HEK293T (cell line): Measurements from ENCODE around the gene FUT7.
A peak's percentile ranks its signal among the peaks of the same experiment; 100 is the strongest.

Experiments used
- CTCF ChIA-PET: fragments of 350-600 bp; formaldehyde crosslinking; extraction: SDS; loops from one replicate; lab custom pipeline; 2021; ENCODE audit warnings: antibody characterized with exemption, inconsistent platforms; lab: Yijun Ruan, JAX
- POLR2A ChIA-PET: fragments of 350-600 bp; formaldehyde crosslinking; extraction: SDS; loops from one replicate; lab custom pipeline; 2020; ENCODE audit warnings: antibody characterized with exemption, inconsistent platforms; lab: Yijun Ruan, JAX
- DNase-seq: peaks from one replicate; pipeline ENCODE4 v3.0.0; 2012; ENCODE audit warnings: mixed read lengths; ENCODE audit errors: extremely low spot score
- ARNT ChIP-seq: fragments of 450-650 bp; IDR thresholded peaks from 2 replicates; pipeline ENCODE4 v1.6.1; 2017; ENCODE audit warnings: mild to moderate bottlenecking
- BHLHE40 ChIP-seq: fragments of 450-650 bp; IDR thresholded peaks from 2 replicates; pipeline ENCODE4 v1.6.1; 2016; ENCODE audit warnings: mild to moderate bottlenecking, moderate library complexity, borderline replicate concordance
- CTBP1 ChIP-seq: fragments of 450-650 bp; IDR thresholded peaks from 2 replicates; pipeline ENCODE4 v1.6.1; 2016; ENCODE audit warnings: borderline replicate concordance
- ELF4 ChIP-seq: fragments of 450-650 bp; IDR thresholded peaks from 2 replicates; pipeline ENCODE4 v1.6.1; 2017; ENCODE audit warnings: antibody characterized with exemption
- FOXA1 ChIP-seq: fragments of 450-650 bp; IDR thresholded peaks from 2 replicates; pipeline ENCODE4 v1.6.1; 2016; ENCODE audit warnings: mild to moderate bottlenecking
- FOXK2 ChIP-seq: fragments of 450-650 bp; IDR thresholded peaks from 2 replicates; pipeline ENCODE4 v1.6.1; 2016; ENCODE audit warnings: mild to moderate bottlenecking
- FOXM1 ChIP-seq: fragments of 450-650 bp; IDR thresholded peaks from 2 replicates; pipeline ENCODE4 v1.6.1; 2017; ENCODE audit warnings: mild to moderate bottlenecking, borderline replicate concordance
- HDGF ChIP-seq: fragments of 450-650 bp; IDR thresholded peaks from 2 replicates; pipeline ENCODE4 v1.6.1; 2017; ENCODE audit warnings: antibody characterized with exemption, borderline replicate concordance
- L3MBTL2 ChIP-seq: fragments of 450-650 bp; conservative IDR thresholded peaks from 2 replicates; pipeline ENCODE4 v1.6.1; 2016; ENCODE audit warnings: mild to moderate bottlenecking
- LEF1 ChIP-seq: fragments of 450-650 bp; IDR thresholded peaks from 2 replicates; pipeline ENCODE4 v1.6.1; 2017; ENCODE audit warnings: mild to moderate bottlenecking, borderline replicate concordance
- NFRKB ChIP-seq: fragments of 450-650 bp; IDR thresholded peaks from 2 replicates; pipeline ENCODE4 v1.6.1; 2016; ENCODE audit warnings: mild to moderate bottlenecking, moderate library complexity
- PKNOX1 ChIP-seq: fragments of 450-650 bp; IDR thresholded peaks from 2 replicates; pipeline ENCODE4 v1.6.1; 2016
- SP1 ChIP-seq: fragments of 450-650 bp; IDR thresholded peaks from 2 replicates; pipeline ENCODE4 v1.6.1; 2017
- SUZ12 ChIP-seq: fragments of 450-650 bp; IDR thresholded peaks from 2 replicates; pipeline ENCODE4 v1.6.1; 2016; ENCODE audit warnings: mild to moderate bottlenecking
- TARDBP ChIP-seq: fragments of 450-650 bp; IDR thresholded peaks from 2 replicates; pipeline ENCODE4 v1.6.1; 2016
- ZNF384 ChIP-seq: fragments of 450-650 bp; IDR thresholded peaks from 2 replicates; pipeline ENCODE4 v1.6.1; 2016

The FUT7 gene

DNA sequence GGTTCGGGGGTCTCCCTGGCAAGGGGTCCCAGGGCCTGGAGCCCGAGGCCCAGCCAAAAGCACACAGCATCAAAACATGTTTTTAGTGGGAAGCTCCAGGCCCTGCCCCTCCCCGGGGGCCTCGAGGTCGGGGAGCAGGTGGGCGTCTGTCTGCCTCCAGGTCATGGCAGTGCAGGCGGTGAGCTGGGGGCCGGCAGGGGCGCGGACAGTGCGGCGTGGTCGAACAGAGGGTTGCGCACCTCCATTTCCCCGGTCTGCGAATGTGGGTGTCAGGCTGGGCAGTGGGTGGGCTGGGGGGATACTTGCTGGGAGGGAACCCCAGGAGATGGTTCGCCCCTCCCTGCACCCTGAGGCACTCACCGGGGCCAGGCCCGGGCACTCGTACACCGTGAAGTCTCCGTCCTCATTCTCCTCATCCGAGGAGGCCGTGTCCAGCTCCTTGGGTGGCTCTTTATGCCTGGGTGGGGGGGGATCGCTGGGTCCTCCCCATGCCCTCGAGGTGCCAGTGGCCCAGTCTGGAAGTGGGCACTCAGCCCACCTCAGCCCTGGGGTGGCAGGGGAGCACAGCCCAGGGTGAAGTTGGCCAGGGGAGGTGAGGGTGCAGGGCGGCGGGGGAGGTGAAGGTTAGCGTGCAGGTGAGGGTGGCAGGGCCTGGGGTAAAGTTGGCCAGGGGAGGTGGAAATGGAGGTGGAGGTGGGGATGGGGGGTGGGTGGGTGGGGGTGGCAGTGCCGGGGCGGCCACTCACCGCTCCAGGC lies 7.9 kb upstream of the FUT7 start:
- ChIA-PET CTCF (no interaction called here), POLR2A (no interaction called here)
- no peak for TF ChIP-seq SUZ12
- TF ChIP-seq PKNOX1: no peak
- no peak for TF ChIP-seq L3MBTL2
- no peak for TF ChIP-seq ZNF384
- DNase-seq: no peak

- ChIA-PET CTCF (no interaction called here), POLR2A (no interaction called here)
- DNase-seq: no peak
- TF ChIP-seq CTBP1 (no peak), NFRKB (no peak), SP1 (no peak), FOXK2 (no peak), HDGF (no peak), SUZ12 (no peak), FOXM1 (no peak), TARDBP (no peak), LEF1 (no peak), ZNF384 (no peak), L3MBTL2 (no peak)
Observed at GRCh38 chr9:137038916-137039315, 7.0 kb upstream of the FUT7 start.

- no peak for DNase-seq
- CTCF ChIA-PET: interaction anchor here (0.6 to 1.6 kb wide), 2 partner anchors 28 to 89 kb away, joined by 3 to 7 read pairs; no protein-coding TSS in a partner anchor
- POLR2A ChIA-PET: interaction anchor here (3.0 kb wide), 1 partner anchor 88 kb away, joined by 14 read pairs; no protein-coding TSS in a partner anchor
- no peak for TF ChIP-seq FOXM1
- no peak for TF ChIP-seq TARDBP
- TF ChIP-seq BHLHE40: no peak
- no peak for TF ChIP-seq L3MBTL2
- TF ChIP-seq ELF4: no peak
- no peak for TF ChIP-seq NFRKB
- no peak for TF ChIP-seq ZNF384
Observed at GRCh38 chr9:137037483-137037882, 5.6 kb upstream of the FUT7 start.

GRCh38 chr9:137037035-137037434 lies 5.1 kb upstream of the FUT7 start:
- POLR2A ChIA-PET: interaction anchor here (0.6 to 3.0 kb wide), 2 partner anchors 83 to 88 kb away, joined by 3 to 14 read pairs; no protein-coding TSS in a partner anchor
- CTCF ChIA-PET: interaction anchor here (0.6 to 1.6 kb wide), 2 partner anchors 28 to 89 kb away, joined by 3 to 7 read pairs; no protein-coding TSS in a partner anchor

GRCh38 chr9:137035937-137036336 lies 4.0 kb upstream of the FUT7 start:
- DNase-seq: no peak
- TF ChIP-seq HDGF (no peak), ELF4 (no peak), BHLHE40 (no peak), L3MBTL2 (no peak), FOXA1 (no peak), NFRKB (no peak), PKNOX1 (no peak), ARNT (no peak), SP1 (no peak), TARDBP (no peak)
- CTCF ChIA-PET: interaction anchor here (0.5 to 2.5 kb wide), 11 partner anchors 8 to 181 kb away, joined by 3 to 45 read pairs (median 4); partner anchors contain the start of gene NPDC1
- POLR2A ChIA-PET: interaction anchor here (3.0 kb wide), 1 partner anchor 87 kb away, joined by 14 read pairs; no protein-coding TSS in a partner anchor

More at GRCh38 chr9:137037035-137037434, 5.1 kb upstream of the FUT7 start:
- DNase-seq: no peak
- TF ChIP-seq ARNT (no peak), FOXA1 (no peak), FOXM1 (no peak), SUZ12 (no peak), ZNF384 (no peak), CTBP1 (no peak)

DNA sequence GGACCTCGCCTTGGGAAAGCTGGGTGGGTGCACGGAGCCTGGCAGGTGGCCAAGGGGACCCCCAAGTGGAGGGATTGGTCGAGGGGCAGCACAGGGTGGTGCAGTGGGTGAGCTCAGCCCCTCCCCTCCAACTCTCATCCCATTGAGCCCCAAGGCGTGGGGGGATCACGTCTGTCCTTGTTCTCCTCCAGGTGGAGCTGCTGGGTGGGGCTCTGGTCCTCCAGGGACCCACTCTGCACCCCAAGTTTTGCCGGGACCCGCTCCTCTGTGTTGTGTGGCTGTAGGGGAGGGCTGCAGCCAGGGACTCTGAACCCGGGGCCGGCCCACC lies 3.6 kb upstream of the FUT7 start:
- ChIA-PET CTCF (interaction anchor here (0.5 to 2.5 kb wide), 17 partner anchors 9 to 249 kb away, joined by 3 to 45 read pairs (median 4); partner anchors contain the start of genes AJM1 and NPDC1), POLR2A (interaction anchor here (0.9 to 3.0 kb wide), 4 partner anchors 42 to 138 kb away, joined by 3 to 14 read pairs (median 3); partner anchors contain the start of gene MAN1B1)
- DNase-seq: no peak
- TF ChIP-seq HDGF: no peak
- no peak for TF ChIP-seq FOXK2
- no peak for TF ChIP-seq FOXM1
- TF ChIP-seq TARDBP: no peak

DNA sequence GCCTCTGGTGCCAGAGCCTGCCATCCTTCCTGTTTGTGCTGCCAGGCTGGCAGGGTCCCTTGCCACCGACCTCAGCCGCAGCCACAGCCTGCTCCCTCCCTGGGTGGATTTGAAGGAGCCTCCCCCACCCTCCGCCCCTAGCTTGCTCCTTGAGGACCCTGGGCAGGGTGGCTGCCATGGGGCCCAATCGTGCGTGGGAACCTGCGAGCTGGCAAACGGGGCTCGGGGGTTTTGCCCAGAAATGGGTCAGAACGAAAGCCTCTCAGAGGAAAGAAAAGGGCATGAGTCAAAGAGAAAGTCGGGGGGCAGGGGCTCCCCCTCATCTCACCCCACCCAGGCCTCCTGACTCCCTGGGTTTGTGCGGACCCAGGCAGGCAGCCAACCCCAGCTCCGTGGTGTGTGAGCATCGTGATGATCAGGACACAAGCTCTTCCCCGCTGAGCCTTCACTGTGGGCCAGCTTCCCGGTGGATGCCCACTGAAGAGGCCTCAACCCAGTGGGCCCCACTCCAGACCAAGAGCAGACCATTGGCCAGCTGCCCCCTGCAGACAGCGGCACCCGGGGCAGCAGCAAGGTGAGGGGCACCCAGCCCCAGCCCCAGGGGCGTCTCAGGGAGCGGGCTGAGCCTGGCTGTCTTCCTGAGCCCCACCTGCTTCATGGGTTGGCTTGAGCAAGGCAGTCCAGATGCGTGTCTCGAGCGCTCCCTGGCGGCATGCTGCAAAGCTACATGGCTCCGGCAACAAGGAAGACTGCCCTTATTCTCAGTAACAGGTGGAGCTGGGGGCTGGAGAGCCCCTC lies 3.0 kb upstream of the FUT7 start:
- POLR2A ChIA-PET: interaction anchor here (0.9 to 3.0 kb wide), 4 partner anchors 42 to 137 kb away, joined by 3 to 14 read pairs (median 3); partner anchors contain the start of gene MAN1B1
- TF ChIP-seq FOXK2 (no peak), ARNT (no peak), LEF1 (no peak), NFRKB (no peak), FOXM1 (no peak), CTBP1 (no peak)
- CTCF ChIA-PET: interaction anchor here (0.6 to 2.5 kb wide), 16 partner anchors 9 to 248 kb away, joined by 3 to 45 read pairs (median 4); partner anchors contain the start of genes AJM1 and NPDC1
- DNase-seq: peak; percentile 90
